HL-60 (cell line): ENCODE results near the gene DLL1.

Experiments
- DNase-seq, 2 experiments: peaks; one replicate each; pipeline ENCODE4 v3.0.0-alpha.2; 2010 to 2020; ENCODE audit warnings: low read depth in 1 of 2, low spot score in 1 of 2
- H3K27ac ChIP-seq: fragments of 250-450 bp; sonication (Bioruptor Pico); replicated peaks from 2 replicates; pipeline ENCODE4 v1.5.1; 2020; ENCODE audit warnings: mild to moderate bottlenecking, moderate library complexity
- H3K27me3 ChIP-seq: fragments of 250-450 bp; sonication (Bioruptor Pico); 2 replicates; pipeline ENCODE4 v1.5.1; 2021; ENCODE audit warnings: mild to moderate bottlenecking, moderate library complexity; ENCODE audit not compliant: insufficient read depth, poor library complexity, severe bottlenecking
- H3K4me3 ChIP-seq: replicated peaks from 2 replicates; pipeline ENCODE4 v1.5.1; 2011; ENCODE audit warnings: mild to moderate bottlenecking, control low read depth, low read length; ENCODE audit not compliant: insufficient read depth
- GABPA ChIP-seq: IDR thresholded peaks from 2 replicates; pipeline ENCODE4 v1.6.1; 2012; ENCODE audit warnings: low read depth
- POLR2AphosphoS5 ChIP-seq: IDR thresholded peaks from 2 replicates; pipeline ENCODE4 v1.6.1; 2012; ENCODE audit warnings: low read depth
- SPI1 ChIP-seq: IDR thresholded peaks from 2 replicates; pipeline ENCODE4 v1.6.1; 2012; ENCODE audit warnings: low read depth, mild to moderate bottlenecking, borderline replicate concordance
- TF ChIP-seq, protein P1 (sequence below): IDR thresholded peaks from one replicate; pipeline ENCODE4 v1.5.1; 2011; ENCODE audit warnings: low read length, control low read depth, inconsistent platforms; ENCODE audit not compliant: insufficient read depth
- TF ChIP-seq, protein P2 (sequence below): IDR thresholded peaks from 2 replicates; pipeline ENCODE4 v1.6.1; 2012; ENCODE audit warnings: low read depth; ENCODE audit not compliant: insufficient replicate concordance

Gene DLL1

DNA sequence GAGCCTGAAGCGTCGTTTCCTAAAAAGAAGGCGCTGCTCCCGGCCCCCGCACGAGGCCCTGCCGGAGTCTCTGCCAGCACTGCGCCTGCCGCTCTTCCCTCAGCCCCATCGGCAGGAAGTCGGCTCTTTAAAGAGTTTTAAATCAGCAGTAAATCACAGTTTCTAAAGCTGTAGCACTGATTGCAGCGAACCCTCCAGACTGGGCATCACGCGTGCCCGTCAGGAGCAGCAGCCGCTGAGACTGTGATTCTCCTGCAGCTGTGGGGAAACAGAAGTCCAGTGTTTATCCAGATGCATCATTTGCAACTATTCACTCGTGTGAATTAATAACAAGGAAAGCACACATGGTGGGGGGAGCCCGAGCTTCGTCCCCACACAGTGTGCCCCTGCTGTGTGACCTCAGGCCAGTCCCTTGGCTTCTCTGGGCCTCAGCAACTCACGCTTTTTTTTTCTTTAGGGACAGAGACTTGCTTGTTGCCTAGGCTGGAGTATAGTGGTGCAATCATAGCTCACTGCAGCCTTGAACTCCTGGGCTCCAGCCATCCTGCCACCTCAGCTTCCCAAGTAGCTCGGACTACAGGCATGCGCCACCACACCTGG lies 28.3 kb downstream of the DLL1 start:
- DNase-seq, result no peak
- Histone ChIP-seq H3K27me3 (peaks cover 3% of the 10 kb centered on the region), H3K4me3 (no peak overlapping the region), H3K27ac (no peak overlapping the region)
- TF ChIP-seq SPI1 (no peak), POLR2AphosphoS5 (no peak), GABPA (no peak)
- TF ChIP-seq, protein P1, sequence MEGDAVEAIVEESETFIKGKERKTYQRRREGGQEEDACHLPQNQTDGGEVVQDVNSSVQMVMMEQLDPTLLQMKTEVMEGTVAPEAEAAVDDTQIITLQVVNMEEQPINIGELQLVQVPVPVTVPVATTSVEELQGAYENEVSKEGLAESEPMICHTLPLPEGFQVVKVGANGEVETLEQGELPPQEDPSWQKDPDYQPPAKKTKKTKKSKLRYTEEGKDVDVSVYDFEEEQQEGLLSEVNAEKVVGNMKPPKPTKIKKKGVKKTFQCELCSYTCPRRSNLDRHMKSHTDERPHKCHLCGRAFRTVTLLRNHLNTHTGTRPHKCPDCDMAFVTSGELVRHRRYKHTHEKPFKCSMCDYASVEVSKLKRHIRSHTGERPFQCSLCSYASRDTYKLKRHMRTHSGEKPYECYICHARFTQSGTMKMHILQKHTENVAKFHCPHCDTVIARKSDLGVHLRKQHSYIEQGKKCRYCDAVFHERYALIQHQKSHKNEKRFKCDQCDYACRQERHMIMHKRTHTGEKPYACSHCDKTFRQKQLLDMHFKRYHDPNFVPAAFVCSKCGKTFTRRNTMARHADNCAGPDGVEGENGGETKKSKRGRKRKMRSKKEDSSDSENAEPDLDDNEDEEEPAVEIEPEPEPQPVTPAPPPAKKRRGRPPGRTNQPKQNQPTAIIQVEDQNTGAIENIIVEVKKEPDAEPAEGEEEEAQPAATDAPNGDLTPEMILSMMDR, result no peak
- TF ChIP-seq, protein P2, sequence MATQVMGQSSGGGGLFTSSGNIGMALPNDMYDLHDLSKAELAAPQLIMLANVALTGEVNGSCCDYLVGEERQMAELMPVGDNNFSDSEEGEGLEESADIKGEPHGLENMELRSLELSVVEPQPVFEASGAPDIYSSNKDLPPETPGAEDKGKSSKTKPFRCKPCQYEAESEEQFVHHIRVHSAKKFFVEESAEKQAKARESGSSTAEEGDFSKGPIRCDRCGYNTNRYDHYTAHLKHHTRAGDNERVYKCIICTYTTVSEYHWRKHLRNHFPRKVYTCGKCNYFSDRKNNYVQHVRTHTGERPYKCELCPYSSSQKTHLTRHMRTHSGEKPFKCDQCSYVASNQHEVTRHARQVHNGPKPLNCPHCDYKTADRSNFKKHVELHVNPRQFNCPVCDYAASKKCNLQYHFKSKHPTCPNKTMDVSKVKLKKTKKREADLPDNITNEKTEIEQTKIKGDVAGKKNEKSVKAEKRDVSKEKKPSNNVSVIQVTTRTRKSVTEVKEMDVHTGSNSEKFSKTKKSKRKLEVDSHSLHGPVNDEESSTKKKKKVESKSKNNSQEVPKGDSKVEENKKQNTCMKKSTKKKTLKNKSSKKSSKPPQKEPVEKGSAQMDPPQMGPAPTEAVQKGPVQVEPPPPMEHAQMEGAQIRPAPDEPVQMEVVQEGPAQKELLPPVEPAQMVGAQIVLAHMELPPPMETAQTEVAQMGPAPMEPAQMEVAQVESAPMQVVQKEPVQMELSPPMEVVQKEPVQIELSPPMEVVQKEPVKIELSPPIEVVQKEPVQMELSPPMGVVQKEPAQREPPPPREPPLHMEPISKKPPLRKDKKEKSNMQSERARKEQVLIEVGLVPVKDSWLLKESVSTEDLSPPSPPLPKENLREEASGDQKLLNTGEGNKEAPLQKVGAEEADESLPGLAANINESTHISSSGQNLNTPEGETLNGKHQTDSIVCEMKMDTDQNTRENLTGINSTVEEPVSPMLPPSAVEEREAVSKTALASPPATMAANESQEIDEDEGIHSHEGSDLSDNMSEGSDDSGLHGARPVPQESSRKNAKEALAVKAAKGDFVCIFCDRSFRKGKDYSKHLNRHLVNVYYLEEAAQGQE, result no peak

GRCh38 chr6:170261643-170262488 lies 29.0 kb downstream of the DLL1 start:
- DNase-seq, result no peak
- Histone ChIP-seq H3K27me3 (peaks cover 3% of the 10 kb centered on the region), H3K27ac (no peak overlapping the region), H3K4me3 (no peak overlapping the region)
- TF ChIP-seq, protein P1, result no peak
- no peak for TF ChIP-seq POLR2AphosphoS5
- TF ChIP-seq GABPA, result no peak
- TF ChIP-seq, protein P2, result no peak
- no peak for TF ChIP-seq SPI1

DNA sequence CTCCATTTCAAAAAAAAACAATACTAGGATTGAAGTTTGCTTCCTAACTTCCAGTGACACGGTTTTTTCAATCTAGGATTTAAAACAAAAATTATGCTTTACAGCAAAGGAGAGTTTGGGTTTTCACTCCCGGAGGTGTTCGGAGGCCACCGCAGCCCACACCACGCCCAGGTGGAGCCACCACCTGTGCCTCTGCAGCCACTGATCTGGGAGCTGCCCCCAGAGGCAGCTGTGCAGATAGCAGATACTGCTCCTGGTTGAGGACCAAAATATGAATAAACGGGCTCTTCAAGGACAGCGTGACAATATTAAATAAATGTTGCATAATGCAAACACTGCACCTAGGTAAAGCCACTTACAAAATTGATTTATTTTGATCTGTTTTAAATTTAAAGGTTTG lies 30.2 kb downstream of the DLL1 start:
- H3K27ac ChIP-seq, result no peak overlapping the region
- peaks cover 3% of the 10 kb centered on the region for H3K27me3 ChIP-seq
- DNase-seq, result no peak
- H3K4me3 ChIP-seq, result no peak overlapping the region
- TF ChIP-seq POLR2AphosphoS5 (no peak), GABPA (no peak)
- TF ChIP-seq, protein P2, result no peak
- TF ChIP-seq, protein P1, result no peak
